Measurements from ENCODE around the gene SUCLG2. TPM values are rescaled to one million over a fixed set of nuclear protein-coding genes. Genes with fewer than 3 reads are reported as not detected.

The SUCLG2 gene
- total and polyA plus RNA-seq, 4 donors = 38.2 to 71.9 (median 44.5) TPM

- intact Hi-C loops (cut with DNase I) = no loop called here
- no peak overlapping the region for H3K27ac ChIP-seq (ENCODE audit: low read depth in 1 of 2, low read length in 2 of 2)
- no peaks in the 10 kb centered on the region for H3K27me3 ChIP-seq (ENCODE audit: control insufficient read depth in 1 of 2, insufficient read depth in 2 of 2, low read length in 1 of 2)
- ATAC-seq (ENCODE audit: low FRiP score) = no peak
- DNase-seq = no peak
- H3K36me3 ChIP-seq (ENCODE audit: control insufficient read depth in 1 of 2, insufficient read depth in 2 of 2, low read length in 1 of 2) = no peaks in the 10 kb centered on the region
- no peaks in the 10 kb centered on the region for H3K9me3 ChIP-seq (ENCODE audit: control insufficient read depth, low read length)
- no peaks in the 10 kb centered on the region for H3K4me1 ChIP-seq (ENCODE audit: control insufficient read depth in 1 of 2, insufficient read depth in 2 of 2, low read length in 2 of 2)
- H3K4me3 ChIP-seq (ENCODE audit: low read length in 2 of 2) = no peak overlapping the region
These were observed 308.3 kb downstream of the SUCLG2 start for GRCh38 chr3:67346081-67346480.

DNA sequence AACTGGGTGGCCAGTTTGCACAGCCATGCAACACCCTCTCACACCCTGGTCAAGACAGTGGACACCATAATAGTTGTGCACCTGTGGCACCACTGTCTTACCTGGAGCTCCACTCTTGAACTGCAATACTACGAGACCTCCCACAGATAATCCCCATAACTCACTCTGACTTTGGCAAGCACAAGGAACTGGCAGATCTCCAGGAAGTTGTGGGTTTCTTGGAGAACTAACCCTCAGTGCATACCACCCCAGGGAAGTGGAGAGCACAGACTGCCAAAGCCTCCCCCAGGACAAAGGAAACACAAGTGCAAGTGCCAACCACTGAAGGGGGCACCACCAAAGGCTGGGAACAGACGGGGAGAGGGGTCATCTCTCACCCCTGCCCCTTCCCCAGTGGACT is 318.6 kb downstream of the SUCLG2 start:
- no peak overlapping the region for H3K27ac ChIP-seq (ENCODE audit: low read depth in 1 of 2, low read length in 2 of 2)
- intact Hi-C loops (cut with DNase I) = no loop called here
- ATAC-seq (ENCODE audit: low FRiP score) (no peak), DNase-seq (no peak)
- no peaks in the 10 kb centered on the region for H3K4me1 ChIP-seq (ENCODE audit: control insufficient read depth in 1 of 2, insufficient read depth in 2 of 2, low read length in 2 of 2)
- no peaks in the 10 kb centered on the region for H3K36me3 ChIP-seq (ENCODE audit: control insufficient read depth in 1 of 2, insufficient read depth in 2 of 2, low read length in 1 of 2)
- no peak overlapping the region for H3K4me3 ChIP-seq (ENCODE audit: low read length in 2 of 2)
- H3K9me3 ChIP-seq (ENCODE audit: control insufficient read depth, low read length) = peaks cover 4% of the 10 kb centered on the region
- no peaks in the 10 kb centered on the region for H3K27me3 ChIP-seq (ENCODE audit: control insufficient read depth in 1 of 2, insufficient read depth in 2 of 2, low read length in 1 of 2)
- 6 to 8% methylated on average over 2 of the region's 2 CpGs for WGBS, 2 donors

- Histone ChIP-seq H3K4me3 (ENCODE audit: low read length in 2 of 2) (no peak overlapping the region), H3K27me3 (ENCODE audit: control insufficient read depth in 1 of 2, insufficient read depth in 2 of 2, low read length in 1 of 2) (no peaks in the 10 kb centered on the region), H3K4me1 (ENCODE audit: control insufficient read depth in 1 of 2, insufficient read depth in 2 of 2, low read length in 2 of 2) (no peaks in the 10 kb centered on the region), H3K27ac (ENCODE audit: low read depth in 1 of 2, low read length in 2 of 2) (no peak overlapping the region), H3K36me3 (ENCODE audit: control insufficient read depth in 1 of 2, insufficient read depth in 2 of 2, low read length in 1 of 2) (no peaks in the 10 kb centered on the region), H3K9me3 (ENCODE audit: control insufficient read depth, low read length) (peaks cover 4% of the 10 kb centered on the region)
- intact Hi-C loops (cut with DNase I) = no loop called here
- no peak for DNase-seq
- ATAC-seq (ENCODE audit: low FRiP score) = no peak
These were observed 319.8 kb downstream of the SUCLG2 start for GRCh38 chr3:67334588-67334987.

DNA sequence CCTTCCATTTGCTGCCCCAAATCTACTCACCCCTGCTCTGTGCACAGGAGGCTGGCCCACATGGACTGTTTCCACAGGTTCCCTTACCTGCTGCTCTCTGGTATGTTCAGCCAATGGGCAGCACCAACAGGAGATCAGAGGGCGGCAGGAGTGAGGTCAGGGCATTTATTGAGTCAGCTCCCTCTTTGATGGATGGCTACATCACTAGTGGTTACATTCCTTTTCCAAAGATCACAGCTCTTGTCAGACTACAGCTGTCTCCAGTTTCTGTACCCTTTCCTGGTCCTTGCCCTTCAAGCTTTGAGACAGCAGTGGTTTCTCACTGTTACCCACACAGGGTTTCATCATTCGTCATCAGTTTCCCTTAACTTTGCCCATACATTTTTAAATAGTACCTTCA is 325.1 kb downstream of the SUCLG2 start:
- 82 to 85% methylated on average over 2 of the region's 2 CpGs for WGBS, 2 donors

DNA sequence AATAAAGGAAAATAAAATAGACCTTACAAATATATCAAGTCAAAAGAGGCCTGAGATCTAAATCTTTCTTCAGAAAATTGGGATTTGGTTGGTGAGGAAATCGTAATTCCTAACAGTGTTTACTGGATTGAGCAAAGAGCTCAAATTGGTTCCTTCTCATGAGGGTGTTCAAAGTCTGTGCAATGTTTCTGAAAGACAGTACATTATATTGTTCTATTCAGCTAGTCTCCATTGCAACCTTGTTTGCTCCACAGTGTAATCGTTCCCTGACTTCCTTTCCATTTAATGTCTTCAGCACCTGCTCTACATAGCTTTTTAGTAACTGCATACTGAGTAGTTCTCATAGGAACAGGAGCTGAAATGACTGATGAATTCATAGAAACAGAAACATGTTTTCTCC is 326.8 kb downstream of the SUCLG2 start:
- no peak overlapping the region for H3K4me3 ChIP-seq (ENCODE audit: low read length in 2 of 2)
- no peaks in the 10 kb centered on the region for H3K36me3 ChIP-seq (ENCODE audit: control insufficient read depth in 1 of 2, insufficient read depth in 2 of 2, low read length in 1 of 2)
- intact Hi-C loops (cut with DNase I) = no loop called here
- 87 to 95% methylated on average over 2 of the region's 2 CpGs for WGBS, 2 donors
- no peaks in the 10 kb centered on the region for H3K9me3 ChIP-seq (ENCODE audit: control insufficient read depth, low read length)
- ATAC-seq (ENCODE audit: low FRiP score) = no peak
- H3K27me3 ChIP-seq (ENCODE audit: control insufficient read depth in 1 of 2, insufficient read depth in 2 of 2, low read length in 1 of 2) = no peaks in the 10 kb centered on the region
- DNase-seq = no peak
- H3K4me1 ChIP-seq (ENCODE audit: control insufficient read depth in 1 of 2, insufficient read depth in 2 of 2, low read length in 2 of 2) = no peaks in the 10 kb centered on the region
- H3K27ac ChIP-seq (ENCODE audit: low read depth in 1 of 2, low read length in 2 of 2) = no peak overlapping the region

More for the DNA sequence above, 325.1 kb downstream of the SUCLG2 start:
- ATAC-seq (ENCODE audit: low FRiP score) (no peak), DNase-seq (no peak)
- no peaks in the 10 kb centered on the region for H3K9me3 ChIP-seq (ENCODE audit: control insufficient read depth, low read length)
- H3K27ac ChIP-seq (ENCODE audit: low read depth in 1 of 2, low read length in 2 of 2) = no peak overlapping the region
- H3K27me3 ChIP-seq (ENCODE audit: control insufficient read depth in 1 of 2, insufficient read depth in 2 of 2, low read length in 1 of 2) = no peaks in the 10 kb centered on the region
- H3K4me3 ChIP-seq (ENCODE audit: low read length in 2 of 2) = no peak overlapping the region
- intact Hi-C loops (cut with DNase I) = no loop called here
- no peaks in the 10 kb centered on the region for H3K36me3 ChIP-seq (ENCODE audit: control insufficient read depth in 1 of 2, insufficient read depth in 2 of 2, low read length in 1 of 2)
- no peaks in the 10 kb centered on the region for H3K4me1 ChIP-seq (ENCODE audit: control insufficient read depth in 1 of 2, insufficient read depth in 2 of 2, low read length in 2 of 2)

GRCh38 chr3:67325231-67325630 is 329.2 kb downstream of the SUCLG2 start:
- H3K4me3 ChIP-seq (ENCODE audit: low read length in 2 of 2) = no peak overlapping the region
- no peaks in the 10 kb centered on the region for H3K27me3 ChIP-seq (ENCODE audit: control insufficient read depth in 1 of 2, insufficient read depth in 2 of 2, low read length in 1 of 2)
- no peaks in the 10 kb centered on the region for H3K36me3 ChIP-seq (ENCODE audit: control insufficient read depth in 1 of 2, insufficient read depth in 2 of 2, low read length in 1 of 2)
- intact Hi-C loops (cut with DNase I) = no loop called here
- DNase-seq (no peak), ATAC-seq (ENCODE audit: low FRiP score) (no peak)
- H3K27ac ChIP-seq (ENCODE audit: low read depth in 1 of 2, low read length in 2 of 2) = no peak overlapping the region
- WGBS, 2 donors = 93 to 95% methylated on average over 6 of the region's 6 CpGs
- no peaks in the 10 kb centered on the region for H3K9me3 ChIP-seq (ENCODE audit: control insufficient read depth, low read length)
- no peaks in the 10 kb centered on the region for H3K4me1 ChIP-seq (ENCODE audit: control insufficient read depth in 1 of 2, insufficient read depth in 2 of 2, low read length in 2 of 2)

Measured in aorta (tissue), 5 donors.